K562 (cell line): ENCODE data around the gene NSMF. TPM values are rescaled to one million over a fixed set of nuclear protein-coding genes. Genes with fewer than 3 reads are reported as not detected.
A peak's percentile ranks its signal among the peaks of the same experiment; 100 is the strongest.

Experiments
- CBFA2T3 ChIP-seq: fragments of 450-650 bp; IDR thresholded peaks from 2 replicates; pipeline ENCODE4 v1.6.1; 2017
- HNRNPH1 ChIP-seq: fragments of 200-400 bp; formaldehyde crosslinking; optimal IDR thresholded peaks from 2 replicates; pipeline ENCODE3; 2017; ENCODE audit warnings: low read depth, mild to moderate bottlenecking, low read length, moderate library complexity
- HNRNPK ChIP-seq: fragments of 200-400 bp; formaldehyde crosslinking; IDR thresholded peaks from one replicate; pipeline ENCODE4 v1.6.1; 2018; ENCODE audit warnings: mild to moderate bottlenecking, low read depth, low read length; ENCODE audit not compliant: poor library complexity, severe bottlenecking
- MIER1 ChIP-seq: fragments of 450-650 bp; IDR thresholded peaks from 2 replicates; pipeline ENCODE4 v1.6.1; 2016; ENCODE audit warnings: antibody characterized with exemption, mild to moderate bottlenecking, low read depth
- NELFE ChIP-seq: IDR thresholded peaks from 2 replicates; pipeline ENCODE4 v1.6.1; 2011; ENCODE audit warnings: mild to moderate bottlenecking; ENCODE audit not compliant: insufficient read depth, insufficient read length
- NFATC3 ChIP-seq: fragments of 450-650 bp; IDR thresholded peaks from 2 replicates; pipeline ENCODE4 v1.6.1; 2017; ENCODE audit warnings: mild to moderate bottlenecking
- SLC30A9 ChIP-seq: fragments of 250-450 bp; sonication (Bioruptor Pico); IDR thresholded peaks from 2 replicates; pipeline ENCODE4 v1.8.0; 2022; ENCODE audit warnings: mild to moderate bottlenecking, moderate library complexity
- TARDBP ChIP-seq: fragments of 450-650 bp; IDR thresholded peaks from 2 replicates; pipeline ENCODE4 v1.6.1; 2016
- XRCC3 ChIP-seq: fragments of 450-650 bp; IDR thresholded peaks from 2 replicates; pipeline ENCODE4 v1.6.1; 2017; ENCODE audit warnings: mild to moderate bottlenecking, moderate library complexity
- YY1 ChIP-seq, 3 experiments: IDR thresholded peaks; 2 replicates each; pipeline ENCODE4 v1.6.1; 2011; ENCODE audit warnings: low read length in 2 of 3, mild to moderate bottlenecking in 2 of 3, moderate library complexity in 2 of 3, borderline replicate concordance in 1 of 3, control low read depth in 1 of 3, low read depth in 1 of 3; ENCODE audit not compliant: insufficient read depth in 3 of 3, insufficient replicate concordance in 2 of 3, control insufficient read depth in 1 of 3, insufficient read length in 1 of 3; ENCODE audit errors: extremely low read depth in 1 of 3
- ZNF431 ChIP-seq: sonication (generic); formaldehyde crosslinking; IDR thresholded peaks from 2 replicates; pipeline ENCODE4 v1.8.0; 2022; ENCODE audit warnings: mild to moderate bottlenecking, missing genetic modification reagents
- ZNF436 ChIP-seq: fragments of 250-450, 450-650 bp; sonication (Bioruptor Pico); formaldehyde crosslinking; IDR thresholded peaks from 2 replicates; pipeline ENCODE4 v1.7.0; 2020; ENCODE audit warnings: mild to moderate bottlenecking
- ZNF586 ChIP-seq: fragments of 450-650 bp; formaldehyde crosslinking; conservative IDR thresholded peaks from 2 replicates; pipeline ENCODE4 v1.4.0; 2020; ENCODE audit warnings: mild to moderate bottlenecking, moderate library complexity
- ZSCAN32 ChIP-seq: fragments of 450-650 bp; formaldehyde crosslinking; IDR thresholded peaks from 2 replicates; pipeline ENCODE4 v1.4.0; 2020; ENCODE audit warnings: mild to moderate bottlenecking, moderate library complexity
- polyA plus RNA-seq, 8 experiments: library from polyadenylated mRNA; depleted of rRNA in 4 of 8; stranded (reverse) in 5 of 8; unstranded in 3 of 8; fragments of >200 nt; fragmentation: Nextera tagmentation in 2 of 8; fragmentation: Illumina TruSeq in 1 of 8; extraction: Ambion mirVana in 2 of 8; extraction: Trizol in 1 of 8; gene quantifications; 2 replicates each; pipeline versions ENCODE4 v1.2.1 to v1.2.3, GENCODE V29; 2011 to 2014; ENCODE audit warnings: inconsistent platforms in 1 of 8, missing spikeins in 1 of 8
- total RNA-seq, 7 experiments: library from RNA; depleted of rRNA in 6 of 7; stranded (reverse); fragments of >200 nt in 6 of 7; fragmentation: Illumina TruSeq in 2 of 7; extraction: Trizol in 2 of 7; gene quantifications; 2 replicates each; pipeline versions ENCODE4 v1.2.1 to v1.2.3, GENCODE V29; 2011 to 2021; ENCODE audit warnings: low replicate concordance in 1 of 7
- TF ChIP-seq, protein P1 (sequence below): sonication (generic); formaldehyde crosslinking; IDR thresholded peaks from 2 replicates; pipeline ENCODE4 v1.8.0; 2022; ENCODE audit warnings: missing genetic modification reagents, mild to moderate bottlenecking, borderline replicate concordance
- TF ChIP-seq, protein P2 (sequence below): sonication (generic); formaldehyde crosslinking; IDR thresholded peaks from 2 replicates; pipeline ENCODE4 v1.8.0; 2023; ENCODE audit warnings: missing genetic modification reagents, mild to moderate bottlenecking, borderline replicate concordance

The NSMF gene
- total and polyA plus RNA-seq, 9 of the 15 experiments (the other 6 are each of a cell fraction or from before 2014, with no cell fraction given): 0.20 to 82.7 (median 29.3) TPM

DNA sequence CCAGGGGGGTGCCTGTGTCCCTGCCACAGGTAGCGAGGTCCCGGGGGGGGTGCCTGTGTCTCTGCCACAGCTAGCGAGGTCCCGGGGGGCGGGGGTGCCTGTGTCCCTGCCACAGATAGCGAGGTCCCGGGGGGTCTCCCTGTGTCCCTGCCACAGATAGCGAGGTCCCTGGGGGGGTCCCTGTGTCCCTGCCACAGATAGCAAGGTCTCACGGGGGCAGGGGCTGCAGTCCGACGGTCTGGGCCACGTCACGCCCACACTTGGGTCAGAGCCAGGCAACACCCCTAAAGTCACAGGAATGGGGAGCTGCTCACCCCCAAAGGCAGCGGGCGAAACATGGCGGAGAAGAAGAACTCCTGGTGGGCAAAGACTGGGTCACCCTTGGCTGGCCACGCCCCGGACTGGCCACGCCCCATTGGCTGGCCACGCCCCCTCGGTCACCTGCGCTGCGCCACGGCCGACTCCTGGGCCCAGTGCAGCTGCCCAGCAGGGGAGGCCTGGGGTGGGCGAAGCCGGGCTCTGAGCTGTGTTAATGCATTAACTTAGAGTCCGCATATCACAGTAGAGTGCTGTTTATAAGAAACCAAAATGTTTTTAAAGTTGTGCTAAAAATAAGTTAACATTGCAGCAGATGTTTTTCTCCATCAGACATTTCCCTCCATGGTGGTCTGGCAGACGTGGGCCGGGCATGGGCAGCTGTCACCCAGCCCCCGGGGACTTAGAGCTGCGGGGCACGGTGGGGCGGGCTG lies 29.0 kb downstream of the NSMF start (continued):
- TF ChIP-seq, protein P1, sequence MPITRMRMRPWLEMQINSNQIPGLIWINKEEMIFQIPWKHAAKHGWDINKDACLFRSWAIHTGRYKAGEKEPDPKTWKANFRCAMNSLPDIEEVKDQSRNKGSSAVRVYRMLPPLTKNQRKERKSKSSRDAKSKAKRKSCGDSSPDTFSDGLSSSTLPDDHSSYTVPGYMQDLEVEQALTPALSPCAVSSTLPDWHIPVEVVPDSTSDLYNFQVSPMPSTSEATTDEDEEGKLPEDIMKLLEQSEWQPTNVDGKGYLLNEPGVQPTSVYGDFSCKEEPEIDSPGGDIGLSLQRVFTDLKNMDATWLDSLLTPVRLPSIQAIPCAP (CRISPR knock-in tag): no peak
- TF ChIP-seq ZNF586 (CRISPR knock-in tag): no peak
- peak; percentile 34 to 85 (median 43) for TF ChIP-seq YY1 (IDR thresholded peaks at IDR 0.05; ENCODE audit: borderline replicate concordance in 1 of 3, control insufficient read depth in 1 of 3, extremely low read depth in 1 of 3, insufficient read depth in 3 of 3, insufficient read length in 1 of 3, insufficient replicate concordance in 2 of 3, low read depth in 1 of 3, low read length in 2 of 3)
- TF ChIP-seq SLC30A9 (CRISPR knock-in tag): no peak
- no peak for TF ChIP-seq NFATC3
- no peak for TF ChIP-seq CBFA2T3
- TF ChIP-seq NELFE: no peak
- TF ChIP-seq HNRNPK: no peak
- TF ChIP-seq TARDBP: no peak
- no peak for TF ChIP-seq MIER1
- no peak for TF ChIP-seq ZNF431 (CRISPR knock-in tag)
- TF ChIP-seq, protein P2, sequence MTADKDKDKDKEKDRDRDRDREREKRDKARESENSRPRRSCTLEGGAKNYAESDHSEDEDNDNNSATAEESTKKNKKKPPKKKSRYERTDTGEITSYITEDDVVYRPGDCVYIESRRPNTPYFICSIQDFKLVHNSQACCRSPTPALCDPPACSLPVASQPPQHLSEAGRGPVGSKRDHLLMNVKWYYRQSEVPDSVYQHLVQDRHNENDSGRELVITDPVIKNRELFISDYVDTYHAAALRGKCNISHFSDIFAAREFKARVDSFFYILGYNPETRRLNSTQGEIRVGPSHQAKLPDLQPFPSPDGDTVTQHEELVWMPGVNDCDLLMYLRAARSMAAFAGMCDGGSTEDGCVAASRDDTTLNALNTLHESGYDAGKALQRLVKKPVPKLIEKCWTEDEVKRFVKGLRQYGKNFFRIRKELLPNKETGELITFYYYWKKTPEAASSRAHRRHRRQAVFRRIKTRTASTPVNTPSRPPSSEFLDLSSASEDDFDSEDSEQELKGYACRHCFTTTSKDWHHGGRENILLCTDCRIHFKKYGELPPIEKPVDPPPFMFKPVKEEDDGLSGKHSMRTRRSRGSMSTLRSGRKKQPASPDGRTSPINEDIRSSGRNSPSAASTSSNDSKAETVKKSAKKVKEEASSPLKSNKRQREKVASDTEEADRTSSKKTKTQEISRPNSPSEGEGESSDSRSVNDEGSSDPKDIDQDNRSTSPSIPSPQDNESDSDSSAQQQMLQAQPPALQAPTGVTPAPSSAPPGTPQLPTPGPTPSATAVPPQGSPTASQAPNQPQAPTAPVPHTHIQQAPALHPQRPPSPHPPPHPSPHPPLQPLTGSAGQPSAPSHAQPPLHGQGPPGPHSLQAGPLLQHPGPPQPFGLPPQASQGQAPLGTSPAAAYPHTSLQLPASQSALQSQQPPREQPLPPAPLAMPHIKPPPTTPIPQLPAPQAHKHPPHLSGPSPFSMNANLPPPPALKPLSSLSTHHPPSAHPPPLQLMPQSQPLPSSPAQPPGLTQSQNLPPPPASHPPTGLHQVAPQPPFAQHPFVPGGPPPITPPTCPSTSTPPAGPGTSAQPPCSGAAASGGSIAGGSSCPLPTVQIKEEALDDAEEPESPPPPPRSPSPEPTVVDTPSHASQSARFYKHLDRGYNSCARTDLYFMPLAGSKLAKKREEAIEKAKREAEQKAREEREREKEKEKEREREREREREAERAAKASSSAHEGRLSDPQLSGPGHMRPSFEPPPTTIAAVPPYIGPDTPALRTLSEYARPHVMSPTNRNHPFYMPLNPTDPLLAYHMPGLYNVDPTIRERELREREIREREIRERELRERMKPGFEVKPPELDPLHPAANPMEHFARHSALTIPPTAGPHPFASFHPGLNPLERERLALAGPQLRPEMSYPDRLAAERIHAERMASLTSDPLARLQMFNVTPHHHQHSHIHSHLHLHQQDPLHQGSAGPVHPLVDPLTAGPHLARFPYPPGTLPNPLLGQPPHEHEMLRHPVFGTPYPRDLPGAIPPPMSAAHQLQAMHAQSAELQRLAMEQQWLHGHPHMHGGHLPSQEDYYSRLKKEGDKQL (CRISPR knock-in tag): no peak
- no peak for TF ChIP-seq ZNF436 (CRISPR knock-in tag)
- TF ChIP-seq XRCC3: no peak
- TF ChIP-seq ZSCAN32 (CRISPR knock-in tag): no peak
- TF ChIP-seq HNRNPH1: no peak
